VCaP (cell line): ENCODE data around the gene TRPM3.

Experiments used
- H3K27ac ChIP-seq: fragments of 450-650 bp; 2 replicates; pipeline ENCODE4 v1.5.1; 2017
- TF ChIP-seq, protein P1 (sequence below): fragments of 450-650 bp; conservative IDR thresholded peaks from 2 replicates; pipeline ENCODE4 v1.5.1; 2017; ENCODE audit warnings: mild to moderate bottlenecking, moderate library complexity

Gene TRPM3

DNA sequence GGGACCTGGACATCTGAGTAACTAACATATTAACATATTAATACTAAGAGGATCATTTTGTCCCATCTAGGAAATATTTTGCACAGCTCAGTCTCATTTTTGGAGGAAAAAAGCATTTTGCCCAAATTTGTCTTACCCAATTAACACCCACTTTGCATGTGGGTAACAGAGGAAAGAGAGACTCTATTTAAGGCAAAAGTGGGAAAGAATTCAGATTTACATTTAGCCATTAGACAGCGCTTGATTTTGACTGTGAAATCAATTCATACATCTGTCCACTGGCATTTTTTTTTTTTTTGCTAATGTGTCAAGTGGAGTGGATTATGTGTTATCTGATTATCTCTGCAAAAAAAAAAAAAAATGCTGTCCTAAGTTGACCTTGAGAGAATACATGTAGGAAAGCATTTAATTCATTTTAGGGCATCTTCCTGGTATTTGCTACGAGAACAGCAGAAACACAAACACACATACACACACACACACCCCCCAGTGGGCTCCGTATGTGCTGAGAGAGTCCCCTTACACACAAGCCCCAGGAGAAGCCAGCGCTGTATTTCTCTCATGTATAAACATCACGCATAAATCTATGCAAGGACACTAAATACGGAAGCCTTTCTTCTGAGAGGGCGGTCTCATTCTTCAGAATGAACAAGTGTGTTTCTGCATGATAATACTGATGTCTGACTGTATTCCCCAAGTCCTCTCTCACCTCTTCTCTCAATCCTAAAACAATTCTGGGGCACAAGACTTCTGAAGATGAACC is 505.0 kb downstream of the TRPM3 start:
- TF ChIP-seq, protein P1, sequence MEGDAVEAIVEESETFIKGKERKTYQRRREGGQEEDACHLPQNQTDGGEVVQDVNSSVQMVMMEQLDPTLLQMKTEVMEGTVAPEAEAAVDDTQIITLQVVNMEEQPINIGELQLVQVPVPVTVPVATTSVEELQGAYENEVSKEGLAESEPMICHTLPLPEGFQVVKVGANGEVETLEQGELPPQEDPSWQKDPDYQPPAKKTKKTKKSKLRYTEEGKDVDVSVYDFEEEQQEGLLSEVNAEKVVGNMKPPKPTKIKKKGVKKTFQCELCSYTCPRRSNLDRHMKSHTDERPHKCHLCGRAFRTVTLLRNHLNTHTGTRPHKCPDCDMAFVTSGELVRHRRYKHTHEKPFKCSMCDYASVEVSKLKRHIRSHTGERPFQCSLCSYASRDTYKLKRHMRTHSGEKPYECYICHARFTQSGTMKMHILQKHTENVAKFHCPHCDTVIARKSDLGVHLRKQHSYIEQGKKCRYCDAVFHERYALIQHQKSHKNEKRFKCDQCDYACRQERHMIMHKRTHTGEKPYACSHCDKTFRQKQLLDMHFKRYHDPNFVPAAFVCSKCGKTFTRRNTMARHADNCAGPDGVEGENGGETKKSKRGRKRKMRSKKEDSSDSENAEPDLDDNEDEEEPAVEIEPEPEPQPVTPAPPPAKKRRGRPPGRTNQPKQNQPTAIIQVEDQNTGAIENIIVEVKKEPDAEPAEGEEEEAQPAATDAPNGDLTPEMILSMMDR, result no peak
- no peak overlapping the region for H3K27ac ChIP-seq

DNA sequence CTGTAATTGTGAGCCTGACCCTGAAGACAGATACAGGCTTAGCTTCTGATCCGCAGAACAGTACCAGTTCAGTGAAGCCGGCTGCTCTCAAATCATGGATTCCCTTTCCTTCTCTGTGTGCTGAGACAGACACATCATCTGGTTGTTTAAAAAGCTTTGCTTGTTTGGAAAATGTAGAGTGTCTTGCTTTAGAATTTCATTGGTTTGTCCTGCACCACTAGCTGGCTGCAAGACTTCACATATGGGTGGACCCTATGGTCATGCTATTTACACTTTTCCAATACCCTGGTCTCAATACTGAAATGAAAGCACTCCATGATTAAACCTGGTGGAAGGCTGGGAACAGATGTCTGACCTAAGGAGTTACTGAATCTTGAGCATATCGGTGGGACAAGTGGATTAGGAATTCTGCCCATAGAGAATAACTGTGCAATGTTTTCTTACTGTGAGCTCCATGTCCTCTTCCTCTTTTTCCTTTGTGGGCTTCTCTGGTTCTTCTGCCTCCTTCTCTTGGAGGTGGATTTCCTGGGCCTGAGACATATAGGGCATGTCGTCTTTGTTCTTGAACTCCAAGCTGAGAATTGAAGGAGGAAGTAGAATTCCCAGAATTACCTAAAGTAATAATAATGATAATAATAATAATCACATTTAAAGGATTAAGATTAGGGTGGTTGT is 505.8 kb downstream of the TRPM3 start:
- TF ChIP-seq, protein P1, result no peak
- no peak overlapping the region for H3K27ac ChIP-seq

DNA sequence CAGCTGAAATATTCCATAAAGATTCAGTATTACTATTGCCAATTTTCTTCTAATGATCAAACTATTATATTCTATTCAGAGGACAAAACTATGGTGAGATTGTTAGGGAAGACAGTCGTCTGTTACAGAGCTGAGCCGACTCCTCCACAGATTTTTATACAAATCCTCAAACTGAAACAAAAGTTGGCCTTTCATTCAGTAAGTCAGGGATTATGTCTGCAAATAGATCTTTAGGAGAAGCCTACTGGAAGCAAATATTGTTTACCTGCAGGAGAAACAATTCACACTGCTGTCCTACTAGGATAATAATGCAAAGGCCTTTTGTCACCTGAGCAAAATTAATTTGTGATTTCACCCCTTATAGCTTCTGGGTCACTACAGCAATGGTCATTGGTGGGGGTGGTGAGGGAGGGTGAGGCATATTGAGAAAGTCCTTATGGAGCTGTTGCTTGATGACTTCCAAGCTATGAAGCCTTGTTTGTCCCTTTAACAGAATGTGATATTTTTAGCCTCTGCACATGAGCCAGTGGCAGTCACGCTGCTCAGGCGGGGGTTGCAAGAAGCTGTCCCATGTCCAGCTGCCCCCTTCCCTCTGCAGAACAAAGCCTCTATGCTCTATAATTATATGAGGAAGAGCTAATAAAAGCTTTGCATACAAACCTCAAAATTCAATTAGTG is 506.5 kb downstream of the TRPM3 start:
- TF ChIP-seq, protein P1, result no peak
- no peak overlapping the region for H3K27ac ChIP-seq

DNA sequence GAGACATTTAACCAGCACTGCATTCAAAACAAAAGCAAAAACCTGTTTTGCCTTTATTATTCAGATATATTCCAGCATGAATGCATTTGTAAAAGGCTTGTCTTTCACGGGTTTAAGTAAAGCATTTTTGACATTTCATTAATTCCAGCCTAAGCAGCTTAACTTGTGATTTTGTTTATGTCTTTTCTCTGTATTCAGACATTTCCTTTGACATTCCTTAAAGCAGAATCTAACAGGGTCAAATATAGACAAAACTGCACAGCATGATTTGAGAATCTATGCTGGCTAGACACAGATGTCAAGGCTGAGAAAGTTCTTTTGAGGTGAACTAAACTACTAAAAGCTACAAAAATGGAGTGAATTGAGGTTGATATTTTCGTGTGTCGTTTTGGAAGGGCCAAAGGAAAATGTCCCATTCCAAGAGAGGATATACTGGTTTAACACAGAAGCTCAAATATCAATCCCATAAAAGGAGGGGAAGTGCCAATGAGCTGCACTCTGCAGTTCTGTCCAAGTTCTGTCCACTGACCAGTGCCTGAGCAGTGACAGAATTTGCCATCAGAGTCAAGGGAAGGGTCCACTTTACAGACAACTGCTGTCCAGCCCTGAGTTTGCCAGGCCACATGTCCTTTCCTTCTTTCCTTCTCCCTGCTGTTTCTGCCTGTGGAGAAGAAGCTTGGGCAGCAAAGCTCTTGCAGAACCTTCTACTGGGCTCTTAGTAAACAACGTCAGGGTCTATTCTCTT is 508.2 kb downstream of the TRPM3 start:
- H3K27ac ChIP-seq, result no peak overlapping the region
- TF ChIP-seq, protein P1, result no peak

DNA sequence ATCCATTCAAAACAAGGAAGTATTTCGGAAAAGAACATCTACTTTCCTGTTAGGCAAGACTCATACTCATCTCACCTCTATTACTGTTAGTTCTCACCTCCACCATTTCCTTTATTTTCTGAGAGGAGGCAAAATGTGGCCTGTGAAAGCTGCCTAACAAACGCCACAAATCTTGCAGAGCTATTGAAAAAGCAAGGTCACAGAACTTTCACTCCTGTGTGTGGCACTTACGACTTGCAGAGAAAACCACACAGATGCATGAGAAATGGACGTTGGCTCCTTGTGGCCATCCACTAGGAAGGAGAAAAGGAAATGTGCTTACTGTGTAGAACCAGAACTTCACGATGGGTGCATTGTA is 511.2 kb downstream of the TRPM3 start:
- TF ChIP-seq, protein P1, result no peak
- no peak overlapping the region for H3K27ac ChIP-seq

DNA sequence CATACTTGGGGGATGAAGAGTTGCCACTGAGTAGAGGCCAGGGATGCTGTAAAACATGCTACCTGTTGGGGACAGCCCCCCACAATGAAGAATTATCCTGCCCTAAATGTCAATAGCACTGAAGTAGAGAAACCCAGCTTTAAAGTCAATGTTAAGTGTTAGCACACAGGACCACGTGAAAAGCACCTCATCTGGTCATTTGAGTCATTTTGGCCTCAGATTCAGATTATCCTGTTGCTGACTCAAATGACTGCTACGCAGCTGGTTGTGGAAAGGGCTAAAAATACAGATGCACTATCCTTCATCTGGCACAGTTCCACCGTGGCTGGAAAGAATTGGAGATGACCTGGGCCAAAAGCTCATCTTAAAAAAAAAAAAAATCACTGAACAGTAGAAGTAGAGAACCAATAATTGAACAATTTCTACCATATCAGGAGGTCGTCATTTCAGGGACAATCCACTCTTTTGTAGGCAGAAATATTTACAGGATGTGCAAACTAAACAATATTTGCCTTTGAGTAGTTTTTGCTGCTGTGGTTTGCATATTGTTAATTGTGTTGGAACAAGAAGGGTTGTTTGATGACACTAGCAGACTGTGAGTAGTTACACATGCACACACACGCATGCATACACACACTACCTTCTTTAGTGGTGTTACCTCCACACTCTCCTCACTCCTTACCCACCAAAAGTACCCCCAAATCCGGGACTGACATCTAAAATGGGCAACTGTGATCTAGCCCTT is 511.7 kb downstream of the TRPM3 start:
- no peak overlapping the region for H3K27ac ChIP-seq

More for the DNA sequence above, 511.7 kb downstream of the TRPM3 start:
- TF ChIP-seq, protein P1, result no peak
